Measurements from ENCODE around the gene MOB3A.

MOB3A gene

DNA sequence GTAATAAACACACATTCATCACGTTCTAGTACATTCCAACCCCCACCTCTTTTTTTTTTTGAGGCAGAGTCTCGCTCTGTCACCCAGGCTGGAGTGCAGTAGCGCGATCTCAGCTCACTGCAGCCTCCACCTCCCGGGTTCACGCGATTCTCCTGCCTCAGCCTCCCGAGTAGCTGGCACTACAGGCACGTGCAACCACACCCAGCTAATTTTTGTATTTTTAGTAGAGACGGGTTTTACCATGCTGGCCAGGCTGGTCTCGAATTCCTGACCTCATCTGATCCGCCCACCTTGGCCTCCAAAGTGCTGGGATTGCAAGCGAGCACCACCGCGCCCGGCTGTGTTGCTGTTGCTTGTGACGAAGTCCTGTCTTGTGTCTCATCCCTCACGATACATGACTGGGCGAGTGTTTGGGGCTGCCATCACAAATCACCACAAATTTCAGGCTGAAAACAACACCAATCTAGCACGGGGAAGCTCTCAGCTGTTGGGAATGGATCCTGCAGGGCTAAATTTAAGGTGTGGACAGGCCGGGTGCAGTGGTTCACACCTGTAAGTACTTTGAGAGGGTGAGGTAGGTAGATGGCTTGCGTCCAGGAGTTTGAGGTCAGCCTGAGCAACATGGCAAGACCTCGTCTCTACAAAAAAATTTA, 15.7 kb downstream of the MOB3A start:
- Histone ChIP-seq H2AFZ (ENCODE audit: low read length) (no peak overlapping the region), H3K9ac (ENCODE audit: low read depth, low read length, poor library complexity, severe bottlenecking) (peak overlapping the region; percentile 42), H3K4me2 (ENCODE audit: low read depth, low read length, poor library complexity, severe bottlenecking) (peak overlapping the region; percentile 59), H3K4me1 (ENCODE audit: insufficient read depth, low read length, poor library complexity, severe bottlenecking) (peaks cover 37% of the 10 kb centered on the region), H4K20me1 (ENCODE audit: insufficient read depth, low read length, poor library complexity, severe bottlenecking) (peaks cover 58% of the 10 kb centered on the region), H3K27me3 (ENCODE audit: insufficient read depth, low read length, poor library complexity, severe bottlenecking) (no peaks in the 10 kb centered on the region), H3K9me2 (replicated peaks; ENCODE audit: low read depth, low read length) (no peaks in the 10 kb centered on the region), H3K4me3 (ENCODE audit: low read length, poor library complexity, severe bottlenecking) (peak overlapping the region; percentile 33), H3K9me3 (ENCODE audit: insufficient read depth, low read depth, low read length) (no peaks in the 10 kb centered on the region), H3F3A (ENCODE audit: low read depth) (peaks cover 3% of the 10 kb centered on the region), H3K79me2 (ENCODE audit: insufficient read depth, low read length) (peaks cover 96% of the 10 kb centered on the region), H3K36me3 (ENCODE audit: insufficient read depth, low read length) (peaks cover 38% of the 10 kb centered on the region)
- TF ChIP-seq, protein P1, sequence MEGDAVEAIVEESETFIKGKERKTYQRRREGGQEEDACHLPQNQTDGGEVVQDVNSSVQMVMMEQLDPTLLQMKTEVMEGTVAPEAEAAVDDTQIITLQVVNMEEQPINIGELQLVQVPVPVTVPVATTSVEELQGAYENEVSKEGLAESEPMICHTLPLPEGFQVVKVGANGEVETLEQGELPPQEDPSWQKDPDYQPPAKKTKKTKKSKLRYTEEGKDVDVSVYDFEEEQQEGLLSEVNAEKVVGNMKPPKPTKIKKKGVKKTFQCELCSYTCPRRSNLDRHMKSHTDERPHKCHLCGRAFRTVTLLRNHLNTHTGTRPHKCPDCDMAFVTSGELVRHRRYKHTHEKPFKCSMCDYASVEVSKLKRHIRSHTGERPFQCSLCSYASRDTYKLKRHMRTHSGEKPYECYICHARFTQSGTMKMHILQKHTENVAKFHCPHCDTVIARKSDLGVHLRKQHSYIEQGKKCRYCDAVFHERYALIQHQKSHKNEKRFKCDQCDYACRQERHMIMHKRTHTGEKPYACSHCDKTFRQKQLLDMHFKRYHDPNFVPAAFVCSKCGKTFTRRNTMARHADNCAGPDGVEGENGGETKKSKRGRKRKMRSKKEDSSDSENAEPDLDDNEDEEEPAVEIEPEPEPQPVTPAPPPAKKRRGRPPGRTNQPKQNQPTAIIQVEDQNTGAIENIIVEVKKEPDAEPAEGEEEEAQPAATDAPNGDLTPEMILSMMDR (conservative IDR thresholded peaks at IDR 0.05; ENCODE audit: low read length): no peak
- no peak for TF ChIP-seq EZH2phosphoT487 (IDR thresholded peaks at IDR 0.05; ENCODE audit: borderline replicate concordance)

DNA sequence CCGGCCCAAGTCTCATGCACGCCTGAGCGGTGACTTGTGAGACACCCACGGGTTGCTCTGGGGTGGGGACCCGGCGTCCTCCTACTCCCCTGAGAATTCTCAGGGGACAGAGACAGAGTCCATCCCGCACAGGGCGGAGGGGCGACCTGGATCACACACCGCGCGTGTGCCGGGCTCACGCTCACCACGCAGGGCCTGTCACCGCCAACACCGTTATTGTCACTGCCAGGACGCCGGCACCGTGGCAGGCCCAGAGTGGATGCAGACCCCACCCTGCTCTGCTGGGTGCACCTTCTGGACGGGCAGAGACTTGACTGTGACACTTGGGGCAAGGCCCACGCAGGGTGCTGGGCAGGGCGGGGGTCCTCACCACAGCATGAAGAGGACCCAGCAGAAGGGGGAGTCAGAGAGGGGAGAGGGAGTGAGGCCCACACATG, 16.2 kb downstream of the MOB3A start:
- Histone ChIP-seq H3F3A (ENCODE audit: low read depth) (peaks cover under 1% of the 10 kb centered on the region), H3K4me1 (ENCODE audit: insufficient read depth, low read length, poor library complexity, severe bottlenecking) (peaks cover 36% of the 10 kb centered on the region), H3K27me3 (ENCODE audit: insufficient read depth, low read length, poor library complexity, severe bottlenecking) (no peaks in the 10 kb centered on the region), H3K36me3 (ENCODE audit: insufficient read depth, low read length) (peaks cover 44% of the 10 kb centered on the region), H3K9ac (ENCODE audit: low read depth, low read length, poor library complexity, severe bottlenecking) (peak overlapping the region; percentile 42), H2AFZ (ENCODE audit: low read length) (no peak overlapping the region), H3K9me3 (ENCODE audit: insufficient read depth, low read depth, low read length) (no peaks in the 10 kb centered on the region), H3K79me2 (ENCODE audit: insufficient read depth, low read length) (peaks cover 99% of the 10 kb centered on the region), H4K20me1 (ENCODE audit: insufficient read depth, low read length, poor library complexity, severe bottlenecking) (peaks cover 58% of the 10 kb centered on the region), H3K4me2 (ENCODE audit: low read depth, low read length, poor library complexity, severe bottlenecking) (peak overlapping the region; percentile 59), H3K9me2 (replicated peaks; ENCODE audit: low read depth, low read length) (no peaks in the 10 kb centered on the region), H3K4me3 (ENCODE audit: low read length, poor library complexity, severe bottlenecking) (peak overlapping the region; percentile 33)
- TF ChIP-seq EZH2phosphoT487 (IDR thresholded peaks at IDR 0.05; ENCODE audit: borderline replicate concordance): no peak
- TF ChIP-seq, protein P1 (conservative IDR thresholded peaks at IDR 0.05; ENCODE audit: low read length): no peak

GRCh38 chr19:2079076-2079864, 16.9 kb downstream of the MOB3A start:
- Histone ChIP-seq H2AFZ (ENCODE audit: low read length) (no peak overlapping the region), H3K36me3 (ENCODE audit: insufficient read depth, low read length) (peaks cover 45% of the 10 kb centered on the region), H3K27me3 (ENCODE audit: insufficient read depth, low read length, poor library complexity, severe bottlenecking) (no peaks in the 10 kb centered on the region), H3K9me2 (replicated peaks; ENCODE audit: low read depth, low read length) (no peaks in the 10 kb centered on the region), H3K79me2 (ENCODE audit: insufficient read depth, low read length) (peaks cover 95% of the 10 kb centered on the region), H3K4me2 (ENCODE audit: low read depth, low read length, poor library complexity, severe bottlenecking) (no peak overlapping the region), H3K4me3 (ENCODE audit: low read length, poor library complexity, severe bottlenecking) (no peak overlapping the region), H3K9me3 (ENCODE audit: insufficient read depth, low read depth, low read length) (no peaks in the 10 kb centered on the region), H4K20me1 (ENCODE audit: insufficient read depth, low read length, poor library complexity, severe bottlenecking) (peaks cover 58% of the 10 kb centered on the region), H3K9ac (ENCODE audit: low read depth, low read length, poor library complexity, severe bottlenecking) (no peak overlapping the region), H3F3A (ENCODE audit: low read depth) (no peaks in the 10 kb centered on the region; the same call in 1 of the 2 replicates), H3K4me1 (ENCODE audit: insufficient read depth, low read length, poor library complexity, severe bottlenecking) (peaks cover 36% of the 10 kb centered on the region)
- TF ChIP-seq, protein P1 (conservative IDR thresholded peaks at IDR 0.05; ENCODE audit: low read length): no peak
- no peak for TF ChIP-seq EZH2phosphoT487 (IDR thresholded peaks at IDR 0.05; ENCODE audit: borderline replicate concordance)

Data from Loucy (cell line).